Neural cell (in vitro differentiated cells): ENCODE measurements around the gene PIK3R6. TPM values are rescaled to one million over a fixed set of nuclear protein-coding genes. Genes with fewer than 3 reads are reported as not detected.

Experiments
- H2AFZ ChIP-seq: fragments of 200-600, 300-800 bp; sonication (generic), shearing (Covaris generic); 2 replicates; pipeline ENCODE4 v1.6.0; 2014; ENCODE audit warnings: low read depth, mild to moderate bottlenecking, antibody characterized with exemption, low read length, moderate library complexity
- H3F3A ChIP-seq: fragments of 200-600 bp; shearing (Covaris generic); 2 replicates; pipeline ENCODE4 v1.6.1; 2016; ENCODE audit warnings: mild to moderate bottlenecking, moderate library complexity, mixed read lengths, antibody characterized with exemption, low read length; ENCODE audit not compliant: insufficient read depth, poor library complexity, severe bottlenecking
- H3K27ac ChIP-seq: fragments of 200-600, 300-800 bp; sonication (generic), shearing (Covaris generic); 2 replicates; pipeline ENCODE4 v1.5.1; 2014; ENCODE audit warnings: mild to moderate bottlenecking, low read length, moderate library complexity
- H3K27me3 ChIP-seq: fragments of 300-800, 200-600 bp; sonication (generic), shearing (Covaris generic); 2 replicates; pipeline ENCODE4 v1.6.0; 2014; ENCODE audit warnings: mild to moderate bottlenecking, low read depth, low read length, moderate library complexity; ENCODE audit not compliant: insufficient read depth
- H3K36me3 ChIP-seq: fragments of 300-800, 200-600 bp; sonication (generic), shearing (Covaris generic); 2 replicates; pipeline ENCODE4 v1.5.1; 2014; ENCODE audit warnings: mild to moderate bottlenecking, antibody characterized with exemption, low read length, moderate library complexity; ENCODE audit not compliant: insufficient read depth
- H3K4me2 ChIP-seq: fragments of 300-800, 200-600 bp; sonication (generic), shearing (Covaris generic); 2 replicates; pipeline ENCODE4 v1.6.0; 2014; ENCODE audit warnings: mild to moderate bottlenecking, low read length
- H3K4me3 ChIP-seq: fragments of 300-800, 200-600 bp; sonication (generic), shearing (Covaris generic); 2 replicates; pipeline ENCODE4 v1.5.1; 2014; ENCODE audit warnings: mild to moderate bottlenecking, low read length, moderate library complexity
- H3K79me2 ChIP-seq: fragments of 200-600 bp; shearing (Covaris generic); replicated peaks from 2 replicates; pipeline ENCODE4 v1.6.0; 2014; ENCODE audit warnings: mild to moderate bottlenecking, low read length, moderate library complexity; ENCODE audit not compliant: insufficient read depth
- H3K9ac ChIP-seq: fragments of 300-800, 200-600 bp; sonication (generic), shearing (Covaris generic); 2 replicates; pipeline ENCODE4 v1.6.1; 2016; ENCODE audit warnings: mild to moderate bottlenecking, low read length, mixed read lengths
- H3K9me2 ChIP-seq: fragments of 200-600 bp; shearing (Covaris generic); 2 replicates; pipeline ENCODE4 v1.6.1; 2016; ENCODE audit warnings: mild to moderate bottlenecking, low read length, mixed read lengths; ENCODE audit not compliant: insufficient read depth
- H3K9me3 ChIP-seq: fragments of 200-600, 300-800 bp; sonication (generic), shearing (Covaris generic); 2 replicates; pipeline ENCODE4 v1.6.1; 2016; ENCODE audit warnings: mild to moderate bottlenecking, mixed run types, low read length, moderate library complexity, mixed read lengths
- H4K20me1 ChIP-seq: fragments of 200-600 bp; shearing (Covaris generic); 2 replicates; pipeline ENCODE4 v1.6.1; 2016; ENCODE audit warnings: mild to moderate bottlenecking, mixed run types; ENCODE audit not compliant: insufficient read depth
- CTCF ChIP-seq: fragments of 450-650 bp; IDR thresholded peaks from 2 replicates; pipeline ENCODE4 v1.5.1; 2014; ENCODE audit warnings: antibody characterized with exemption, mild to moderate bottlenecking, moderate library complexity; ENCODE audit not compliant: poor library complexity, severe bottlenecking
- EP300 ChIP-seq: fragments of 450-650 bp; conservative IDR thresholded peaks from 2 replicates; pipeline ENCODE4 v1.6.1; 2014; ENCODE audit warnings: antibody characterized with exemption, mild to moderate bottlenecking, moderate library complexity; ENCODE audit not compliant: poor library complexity, severe bottlenecking
- EZH2 ChIP-seq: fragments of 200-600, 300-800 bp; shearing (Covaris generic), sonication (generic); IDR thresholded peaks from 2 replicates; pipeline ENCODE4 v1.6.1; 2014; ENCODE audit warnings: antibody characterized with exemption, low read length, borderline replicate concordance, mild to moderate bottlenecking; ENCODE audit not compliant: insufficient read depth, poor library complexity, severe bottlenecking
- MXI1 ChIP-seq: fragments of 450-650 bp; conservative IDR thresholded peaks from 2 replicates; pipeline ENCODE4 v1.6.1; 2014; ENCODE audit warnings: antibody characterized with exemption, mild to moderate bottlenecking; ENCODE audit not compliant: poor library complexity, severe bottlenecking
- POLR2AphosphoS5 ChIP-seq: IDR thresholded peaks from 2 replicates; pipeline ENCODE4 v1.6.1; 2012
- RAD21 ChIP-seq: fragments of 450-650 bp; conservative IDR thresholded peaks from 2 replicates; pipeline ENCODE4 v1.6.1; 2014; ENCODE audit warnings: antibody characterized with exemption, mild to moderate bottlenecking, moderate library complexity
- REST ChIP-seq: IDR thresholded peaks from 2 replicates; pipeline ENCODE4 v1.6.1; 2012; ENCODE audit warnings: borderline replicate concordance
- SMC3 ChIP-seq: fragments of 450-650 bp; conservative IDR thresholded peaks from 2 replicates; pipeline ENCODE4 v1.6.1; 2014; ENCODE audit warnings: antibody characterized with exemption, mild to moderate bottlenecking, moderate library complexity; ENCODE audit not compliant: poor library complexity
- TAF1 ChIP-seq: IDR thresholded peaks from 2 replicates; pipeline ENCODE4 v1.6.1; 2012; ENCODE audit warnings: low read depth
- polyA plus RNA-seq: library from polyadenylated mRNA; depleted of rRNA; stranded (reverse); fragments of >200 nt; gene quantifications from 2 replicates; pipeline ENCODE4 v1.2.3, GENCODE V29; 2014

The PIK3R6 gene
- polyA plus RNA-seq, 1 donor from 2014 or later: not detected

- H4K20me1 ChIP-seq: no peaks in the 10 kb centered on the region
- no peak overlapping the region for H3K4me2 ChIP-seq
- H3K9me3 ChIP-seq: no peaks in the 10 kb centered on the region
- H2AFZ ChIP-seq: no peak overlapping the region
- no peaks in the 10 kb centered on the region for H3K27me3 ChIP-seq
- H3K9ac ChIP-seq: no peak overlapping the region
- TF ChIP-seq TAF1 (no peak), MXI1 (no peak), EP300 (no peak), RAD21 (no peak), SMC3 (no peak), POLR2AphosphoS5 (no peak), EZH2 (no peak), REST (no peak), CTCF (no peak)
- H3K9me2 ChIP-seq: no peaks in the 10 kb centered on the region
- no peak overlapping the region for H3K4me3 ChIP-seq
- no peak overlapping the region for H3K27ac ChIP-seq
- H3K79me2 ChIP-seq: no peaks in the 10 kb centered on the region
- H3K36me3 ChIP-seq: no peaks in the 10 kb centered on the region
- no peaks in the 10 kb centered on the region for H3F3A ChIP-seq
Observed at GRCh38 chr17:8776248-8776647, 91.2 kb downstream of the PIK3R6 start.

GRCh38 chr17:8766731-8767130 is 100.7 kb downstream of the PIK3R6 start:
- no peak for TF ChIP-seq EZH2
- TF ChIP-seq CTCF: no peak
- no peak for TF ChIP-seq SMC3
- TF ChIP-seq MXI1: no peak
- TF ChIP-seq TAF1: no peak
- no peak for TF ChIP-seq RAD21
- no peak for TF ChIP-seq POLR2AphosphoS5
- no peak for TF ChIP-seq REST
- H3K27ac ChIP-seq: no peak overlapping the region
- H3K4me3 ChIP-seq: no peak overlapping the region
- H3K27me3 ChIP-seq: no peaks in the 10 kb centered on the region
- no peaks in the 10 kb centered on the region for H3K36me3 ChIP-seq
- no peak overlapping the region for H2AFZ ChIP-seq
- H3F3A ChIP-seq: no peaks in the 10 kb centered on the region
- peaks cover 5% of the 10 kb centered on the region for H3K9me3 ChIP-seq
- no peak overlapping the region for H3K9ac ChIP-seq
- no peaks in the 10 kb centered on the region for H4K20me1 ChIP-seq
- H3K9me2 ChIP-seq: no peaks in the 10 kb centered on the region
- no peak overlapping the region for H3K4me2 ChIP-seq
- no peaks in the 10 kb centered on the region for H3K79me2 ChIP-seq
